A549 (cell line): ENCODE results near the gene BST1.

Experiments
- CEBPB ChIP-seq, 2 experiments: fragments of >200 bp in 1 of 2; sonication (Bioruptor Twin) in 1 of 2; formaldehyde crosslinking in 1 of 2; IDR thresholded peaks; 2 replicates each; pipeline ENCODE4 v1.6.1; 2012 to 2016
- CTCF ChIP-seq: fragments of >200 bp; sonication (Bioruptor Twin); formaldehyde crosslinking; IDR thresholded peaks from 3 replicates; pipeline ENCODE4 v1.5.1; 2016
- ELK1 ChIP-seq: fragments of 150-350 bp; IDR thresholded peaks from 2 replicates; pipeline ENCODE4 v1.6.1; 2014; ENCODE audit warnings: low read depth, mild to moderate bottlenecking, low read length
- JUN ChIP-seq, 2 experiments: fragments of >200 bp; sonication (Bioruptor Twin); formaldehyde crosslinking; IDR thresholded peaks; 2 replicates in 1 of 2; 3 replicates in 1 of 2; pipeline ENCODE4 v1.6.1; 2016 to 2017
- JUNB ChIP-seq: fragments of >200 bp; sonication (Bioruptor Twin); formaldehyde crosslinking; IDR thresholded peaks from 2 replicates; pipeline ENCODE4 v1.6.1; 2016
- POLR2A ChIP-seq: IDR thresholded peaks from 2 replicates; pipeline ENCODE4 v1.6.1; 2012; ENCODE audit warnings: mild to moderate bottlenecking, low read length
- RNF2 ChIP-seq: fragments of 200-600 bp; sonication (generic); IDR thresholded peaks from 2 replicates; pipeline ENCODE4 v1.6.1; 2016; ENCODE audit warnings: low read depth, mild to moderate bottlenecking, antibody characterized with exemption, moderate library complexity, borderline replicate concordance

DNA sequence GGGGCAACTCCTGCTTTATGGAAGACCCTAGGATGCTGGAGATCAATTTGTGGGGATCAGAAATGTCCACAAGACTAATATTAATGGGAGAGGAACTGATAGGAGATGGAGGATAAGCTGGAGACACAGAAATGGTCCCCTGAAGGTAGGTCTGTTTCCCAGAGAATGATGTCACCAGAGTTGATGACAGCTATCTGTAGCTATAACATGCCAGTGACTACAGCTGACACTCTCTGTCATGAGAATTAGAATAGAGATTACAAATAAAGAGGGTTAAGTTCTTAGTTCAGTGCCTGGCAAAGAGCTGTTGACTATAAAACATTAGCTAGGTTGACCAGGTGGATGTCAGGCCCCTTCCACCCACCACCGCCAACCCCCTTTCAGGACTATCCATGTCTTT, 9.3 kb downstream of the BST1 start:
- no peak for TF ChIP-seq CTCF
- TF ChIP-seq ELK1 = no peak
- no peak for TF ChIP-seq CEBPB (IDR thresholded peaks at IDR 0.05)
- no peak for TF ChIP-seq POLR2A
- no peak for TF ChIP-seq JUNB
- no peak for TF ChIP-seq JUN (IDR thresholded peaks at IDR 0.05)
- TF ChIP-seq RNF2 = no peak
